Measurements from ENCODE around the gene MAST1. TPM values are rescaled to one million over a fixed set of nuclear protein-coding genes. Genes with fewer than 3 reads are reported as not detected.
"Not testable (repeated sequence)": the region's sequence is repeated elsewhere in the genome, so short reads cannot be mapped to it uniquely, and the experiment has no call there.

The MAST1 gene
- total and polyA plus RNA-seq, 5 donors, result 0.20 to 0.59 (median 0.33) TPM; not detected in 1

DNA sequence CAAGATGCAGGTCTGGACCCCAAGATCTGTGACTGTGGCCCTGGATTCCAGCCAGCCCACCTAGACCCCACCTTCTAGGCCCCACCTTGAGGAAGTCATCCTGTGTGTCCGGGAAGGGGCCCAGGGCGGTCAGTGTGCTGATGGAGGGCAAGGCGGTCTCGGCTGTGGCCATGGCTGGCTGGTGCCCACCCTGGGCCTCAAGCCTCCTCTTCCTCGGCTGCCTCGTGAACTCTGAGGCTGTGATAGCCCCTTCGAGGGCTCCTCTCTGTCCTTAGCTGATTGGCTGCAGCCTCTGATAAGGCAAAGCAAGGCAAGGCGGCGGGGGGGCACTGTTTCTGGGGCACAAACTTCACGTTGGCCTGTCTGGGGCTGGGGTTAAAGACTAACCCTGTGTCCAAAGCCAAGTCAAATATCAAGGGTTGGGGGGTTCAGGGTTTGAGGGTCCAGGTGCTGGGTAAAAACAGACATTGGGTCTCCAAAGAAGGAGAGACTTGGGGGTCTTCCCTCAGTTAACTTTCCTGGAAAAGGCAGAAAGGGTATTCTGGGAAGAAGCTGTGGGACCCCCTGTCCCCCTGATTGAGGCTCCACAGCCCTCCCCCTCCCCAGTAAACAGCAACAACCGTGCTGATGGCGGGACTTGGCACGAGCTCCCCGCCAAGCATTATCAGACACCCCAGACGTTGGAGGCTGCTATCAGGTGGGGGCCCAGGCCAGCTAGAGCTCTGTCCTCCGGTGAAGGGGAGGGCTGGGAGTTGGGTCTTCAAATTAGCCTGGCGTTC lies 48.8 kb downstream of the MAST1 start, which contains the start of gene KLF1:
Gene KLF1, minus strand, starts transcription at position 233 of the 779 bp plus-strand sequence. Its CDS starts 61 bp downstream, at position 172.
- ATAC-seq, result no peak
- H3K27ac ChIP-seq (ENCODE audit: low read length), result no peak within 1 kb of the TSS
- WGBS, result 45% methylated on average over 17 of the region's 17 CpGs
- DNase-seq, result peak in 1 of 3 donors; percentile 38
- H3K4me3 ChIP-seq (ENCODE audit: low read length), result no peak within 1 kb of the TSS
- intact Hi-C loops (cut with DNase I), result loop anchor here in 1 of 4 donors (10.0 kb wide), 1 partner anchor 78 kb away; the partner anchor contains the start of gene DAND5
- no peaks in the 10 kb centered on the region for H3K27me3 ChIP-seq (ENCODE audit: control insufficient read depth, insufficient read depth)
- H3K4me1 ChIP-seq (ENCODE audit: control insufficient read depth, insufficient read depth, low read length), result peaks cover 6% of the 10 kb centered on the region
- peaks cover 2% of the 10 kb centered on the region for H3K9me3 ChIP-seq (ENCODE audit: control insufficient read depth, low read length)

DNA sequence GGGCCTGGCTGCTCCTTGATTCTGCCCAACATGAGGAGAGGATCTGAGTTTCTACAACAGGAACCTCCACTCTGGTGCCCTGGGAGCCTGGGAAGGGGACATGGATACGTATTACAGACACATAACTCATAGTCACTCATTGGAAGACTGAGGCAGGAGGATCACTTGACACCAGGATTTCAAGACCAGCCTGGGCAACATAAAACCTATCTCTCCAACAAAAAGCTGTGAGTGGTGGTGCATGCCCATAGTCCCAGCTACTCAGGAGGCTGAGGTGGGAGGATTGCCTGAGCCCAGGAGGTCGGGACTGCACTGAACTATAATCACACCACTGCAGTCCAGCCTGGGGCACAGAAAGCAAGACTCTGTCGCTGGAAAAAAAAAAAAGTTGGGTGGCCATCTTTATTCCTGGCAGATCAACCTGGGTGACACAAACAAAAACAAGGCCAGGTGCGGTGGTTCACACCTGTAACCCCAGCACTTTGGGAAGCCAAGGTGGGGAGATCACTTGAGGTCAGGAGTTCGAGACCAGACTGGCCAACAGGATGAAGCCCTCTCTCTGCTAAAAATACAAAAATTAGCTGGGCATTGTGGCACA lies 49.8 kb downstream of the MAST1 start:
- H3K27ac ChIP-seq (ENCODE audit: low read length), result no peak overlapping the region
- H3K4me1 ChIP-seq (ENCODE audit: control insufficient read depth, insufficient read depth, low read length), result peaks cover 6% of the 10 kb centered on the region
- intact Hi-C loops (cut with DNase I), result loop anchor here in 1 of 4 donors (10.0 kb wide), 1 partner anchor 77 kb away; the partner anchor contains the start of gene DAND5
- whole genome bisulfite sequencing, result 74% methylated on average over 5 of the region's 5 CpGs
- H3K4me3 ChIP-seq (ENCODE audit: low read length), result no peak overlapping the region
- no peak for DNase-seq
- H3K9me3 ChIP-seq (ENCODE audit: control insufficient read depth, low read length), result peaks cover 2% of the 10 kb centered on the region
- no peaks in the 10 kb centered on the region for H3K27me3 ChIP-seq (ENCODE audit: control insufficient read depth, insufficient read depth)
- ATAC-seq, result no peak

- H3K4me1 ChIP-seq (ENCODE audit: control insufficient read depth, insufficient read depth, low read length); intact Hi-C loops (cut with DNase I); H3K4me3 ChIP-seq (ENCODE audit: low read length); H3K27me3 ChIP-seq (ENCODE audit: control insufficient read depth, insufficient read depth); H3K9me3 ChIP-seq (ENCODE audit: control insufficient read depth, low read length); ATAC-seq: not testable (repeated sequence)
- WGBS, result 40% methylated on average over 10 of the region's 10 CpGs
- peak in 1 of 3 donors; percentile 48 for DNase-seq
- peak overlapping the region; percentile 88 for H3K27ac ChIP-seq (ENCODE audit: low read length)
These were observed 52.0 kb downstream of the MAST1 start for GRCh38 chr19:12890299-12890786.

GRCh38 chr19:12890787-12891552 lies 52.7 kb downstream of the MAST1 start, which contains the start of gene GCDH:
GCDH (plus strand) TSS chr19:12891160; CDS start chr19:12891305, 145 bp downstream.
- intact Hi-C loops (cut with DNase I), result no loop called here
- peak within 1 kb of the TSS; percentile 88 for H3K27ac ChIP-seq (ENCODE audit: low read length)
- DNase-seq (peak; percentile 98 to 99 (median 98)), ATAC-seq (peak; percentile 99)
- peak within 1 kb of the TSS; percentile 63 for H3K4me3 ChIP-seq (ENCODE audit: low read length)
- WGBS, result under 1% methylated on average over 49 of the region's 49 CpGs
- H3K27me3 ChIP-seq (ENCODE audit: control insufficient read depth, insufficient read depth), result no peaks in the 10 kb centered on the region
- H3K9me3 ChIP-seq (ENCODE audit: control insufficient read depth, low read length), result no peaks in the 10 kb centered on the region
- H3K4me1 ChIP-seq (ENCODE audit: control insufficient read depth, insufficient read depth, low read length), result peaks cover 6% of the 10 kb centered on the region

GRCh38 chr19:12891553-12892021 lies 53.3 kb downstream of the MAST1 start:
- intact Hi-C loops (cut with DNase I), result no loop called here
- Histone ChIP-seq H3K27ac (ENCODE audit: low read length) (no peak overlapping the region), H3K9me3 (ENCODE audit: control insufficient read depth, low read length) (no peaks in the 10 kb centered on the region), H3K4me1 (ENCODE audit: control insufficient read depth, insufficient read depth, low read length) (peaks cover 6% of the 10 kb centered on the region), H3K27me3 (ENCODE audit: control insufficient read depth, insufficient read depth) (no peaks in the 10 kb centered on the region), H3K4me3 (ENCODE audit: low read length) (peak overlapping the region; percentile 63)
- DNase-seq, result peak in 1 of 3 donors; percentile 63
- 7% methylated on average over 26 of the region's 26 CpGs for WGBS
- ATAC-seq, result no peak

DNA sequence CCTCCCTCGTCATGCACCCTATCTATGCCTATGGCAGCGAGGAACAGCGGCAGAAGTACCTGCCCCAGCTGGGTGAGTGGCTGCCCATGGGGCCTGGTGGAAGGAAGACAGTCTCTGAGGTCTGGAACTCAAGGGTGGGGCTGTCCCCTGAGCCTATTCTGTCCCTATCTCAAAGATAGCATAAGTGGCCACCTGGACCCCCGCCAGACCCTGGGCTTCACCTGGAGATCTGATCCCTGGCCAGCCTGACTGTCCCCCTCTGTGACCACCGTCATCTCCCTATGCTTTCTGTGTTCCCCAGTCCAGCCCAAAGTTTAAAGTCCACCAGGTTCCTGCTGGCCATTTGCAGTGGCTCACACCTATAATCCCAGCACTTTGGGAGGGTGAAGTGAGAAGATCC lies 55.3 kb downstream of the MAST1 start:
- WGBS, result 94% methylated on average over 5 of the region's 5 CpGs
- no peak overlapping the region for H3K27ac ChIP-seq (ENCODE audit: low read length)
- DNase-seq (peak in 1 of 3 donors; percentile 59), ATAC-seq (no peak)
- H3K4me1 ChIP-seq (ENCODE audit: control insufficient read depth, insufficient read depth, low read length), result peaks cover 6% of the 10 kb centered on the region
- H3K4me3 ChIP-seq (ENCODE audit: low read length), result no peak overlapping the region
- no peaks in the 10 kb centered on the region for H3K27me3 ChIP-seq (ENCODE audit: control insufficient read depth, insufficient read depth)
- no peaks in the 10 kb centered on the region for H3K9me3 ChIP-seq (ENCODE audit: control insufficient read depth, low read length)
- intact Hi-C loops (cut with DNase I), result no loop called here

DNA sequence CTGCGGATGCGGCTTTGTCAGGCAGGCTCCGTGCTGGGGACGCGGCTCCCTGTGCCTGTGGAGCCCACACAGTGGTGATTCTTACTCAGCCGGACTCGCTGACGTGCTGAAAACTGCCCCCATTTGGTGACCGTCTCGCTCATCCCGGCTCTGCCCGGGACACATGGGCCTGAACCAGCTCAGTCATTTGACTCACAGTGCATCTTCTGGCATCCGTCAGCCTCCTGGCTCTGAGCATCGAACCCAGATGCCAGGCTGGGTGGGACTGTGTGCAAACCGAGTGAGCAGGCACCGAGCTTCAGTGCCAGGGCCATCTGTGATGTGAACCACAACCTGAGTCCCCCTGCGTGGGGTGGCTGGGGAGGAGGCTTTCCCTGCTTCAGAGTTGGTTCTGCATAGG lies 58.1 kb downstream of the MAST1 start:
- intact Hi-C loops (cut with DNase I), result no loop called here
- no peaks in the 10 kb centered on the region for H3K9me3 ChIP-seq (ENCODE audit: control insufficient read depth, low read length)
- no peak overlapping the region for H3K4me3 ChIP-seq (ENCODE audit: low read length)
- H3K4me1 ChIP-seq (ENCODE audit: control insufficient read depth, insufficient read depth, low read length), result peaks cover 5% of the 10 kb centered on the region
- no peaks in the 10 kb centered on the region for H3K27me3 ChIP-seq (ENCODE audit: control insufficient read depth, insufficient read depth)
- WGBS, result 97% methylated on average over 17 of the region's 17 CpGs
- no peak overlapping the region for H3K27ac ChIP-seq (ENCODE audit: low read length)
- no peak for DNase-seq
- ATAC-seq, result no peak

- Histone ChIP-seq H3K9me3 (ENCODE audit: control insufficient read depth, low read length) (no peaks in the 10 kb centered on the region), H3K4me3 (ENCODE audit: low read length) (no peak overlapping the region), H3K27ac (ENCODE audit: low read length) (no peak overlapping the region), H3K27me3 (ENCODE audit: control insufficient read depth, insufficient read depth) (no peaks in the 10 kb centered on the region), H3K4me1 (ENCODE audit: control insufficient read depth, insufficient read depth, low read length) (no peaks in the 10 kb centered on the region)
- WGBS, result 91% methylated on average over 10 of the region's 10 CpGs
- intact Hi-C loops (cut with DNase I), result no loop called here
- no peak for ATAC-seq
- DNase-seq, result no peak
These were observed 61.7 kb downstream of the MAST1 start for GRCh38 chr19:12899891-12900518.

DNA sequence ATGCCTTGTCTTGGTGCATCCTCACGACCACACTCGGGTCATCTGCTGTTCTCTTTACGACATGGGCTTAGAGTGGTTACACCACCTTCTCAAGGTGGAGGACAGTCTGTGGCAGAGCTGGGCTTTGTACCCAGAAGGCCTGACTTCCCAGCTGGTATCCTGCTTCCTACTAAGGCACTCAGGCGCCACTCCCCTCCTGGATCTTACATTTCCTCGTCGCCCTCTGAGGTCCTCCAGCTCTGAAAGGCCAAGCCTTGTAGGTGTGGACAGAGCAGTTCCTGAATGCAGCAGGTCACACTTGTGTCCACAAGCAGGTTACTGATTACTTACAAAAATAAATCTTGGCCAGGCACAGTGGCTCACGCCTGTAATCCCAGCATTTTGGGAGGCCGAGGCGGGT lies 68.9 kb downstream of the MAST1 start:
- no peak for DNase-seq
- ATAC-seq, result peak in 1 of 2 donors; percentile 25
- no peaks in the 10 kb centered on the region for H3K9me3 ChIP-seq (ENCODE audit: control insufficient read depth, low read length)
- WGBS, result 90% methylated on average over 9 of the region's 9 CpGs
- no peak overlapping the region for H3K27ac ChIP-seq (ENCODE audit: low read length)
- no peaks in the 10 kb centered on the region for H3K27me3 ChIP-seq (ENCODE audit: control insufficient read depth, insufficient read depth)
- H3K4me3 ChIP-seq (ENCODE audit: low read length), result no peak overlapping the region
- no peaks in the 10 kb centered on the region for H3K4me1 ChIP-seq (ENCODE audit: control insufficient read depth, insufficient read depth, low read length)
- intact Hi-C loops (cut with DNase I), result no loop called here

DNA sequence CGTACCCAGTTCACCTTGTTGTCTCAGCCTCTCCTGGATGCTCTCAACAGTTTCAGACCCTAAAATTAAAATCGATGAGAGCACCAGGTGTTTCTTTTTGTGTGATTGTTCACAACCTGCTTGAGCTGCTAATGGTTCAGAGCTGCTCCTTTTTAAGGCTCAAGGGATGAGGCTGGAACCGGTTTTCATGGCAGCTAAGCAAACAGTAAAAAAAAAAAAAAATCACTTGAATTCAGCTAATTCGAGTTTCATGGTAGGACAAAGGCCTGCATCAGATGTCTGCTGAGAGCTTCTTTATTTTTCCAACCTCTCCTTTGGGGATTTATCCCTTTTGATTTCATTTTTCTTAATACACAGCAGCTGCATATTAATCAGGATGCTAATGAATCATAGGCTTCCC lies 74.3 kb downstream of the MAST1 start:
- ATAC-seq (no peak), DNase-seq (no peak)
- Histone ChIP-seq H3K9me3 (ENCODE audit: control insufficient read depth, low read length) (no peaks in the 10 kb centered on the region), H3K4me1 (ENCODE audit: control insufficient read depth, insufficient read depth, low read length) (no peaks in the 10 kb centered on the region), H3K4me3 (ENCODE audit: low read length) (no peak overlapping the region), H3K27ac (ENCODE audit: low read length) (no peak overlapping the region), H3K27me3 (ENCODE audit: control insufficient read depth, insufficient read depth) (no peaks in the 10 kb centered on the region)
- intact Hi-C loops (cut with DNase I), result no loop called here
- WGBS, result 37% methylated on average over 4 of the region's 4 CpGs

Data from right cardiac atrium (tissue), 5 donors.